Astrocyte (in vitro differentiated cells and primary cell): ENCODE results near the gene ENKUR.

ENCODE experiments used
- EZH2 ChIP-seq: IDR thresholded peaks from 2 replicates; pipeline ENCODE4 v1.6.1; 2012; ENCODE audit warnings: mild to moderate bottlenecking, low read length, inconsistent platforms; ENCODE audit not compliant: insufficient read depth
- TF ChIP-seq, protein P1 (sequence below): IDR thresholded peaks from 2 replicates; pipeline ENCODE4 v1.5.1; 2011; ENCODE audit warnings: low read depth, mild to moderate bottlenecking, inconsistent platforms, low read length, moderate library complexity; ENCODE audit not compliant: insufficient read depth

DNA sequence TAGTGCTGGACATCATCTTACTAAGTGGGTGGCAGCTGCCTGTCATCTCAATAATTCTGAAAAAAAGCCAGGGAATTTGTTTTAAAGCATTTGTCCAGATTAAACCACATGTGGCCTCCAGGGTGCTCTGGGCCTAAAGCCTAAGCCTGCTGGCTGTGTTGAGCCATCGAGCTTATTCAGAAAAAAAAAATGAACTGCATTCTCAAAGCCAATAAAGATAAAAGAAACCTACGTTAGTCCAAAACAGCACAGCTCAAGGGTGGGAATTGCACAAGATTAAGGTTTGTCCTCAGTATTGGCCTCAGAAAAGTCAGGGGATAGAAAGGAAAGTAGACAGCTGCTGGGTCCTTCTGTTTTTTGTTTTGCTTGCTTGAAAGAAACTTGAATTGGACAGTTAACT, 41.0 kb downstream of the ENKUR start:
- TF ChIP-seq, protein P1, sequence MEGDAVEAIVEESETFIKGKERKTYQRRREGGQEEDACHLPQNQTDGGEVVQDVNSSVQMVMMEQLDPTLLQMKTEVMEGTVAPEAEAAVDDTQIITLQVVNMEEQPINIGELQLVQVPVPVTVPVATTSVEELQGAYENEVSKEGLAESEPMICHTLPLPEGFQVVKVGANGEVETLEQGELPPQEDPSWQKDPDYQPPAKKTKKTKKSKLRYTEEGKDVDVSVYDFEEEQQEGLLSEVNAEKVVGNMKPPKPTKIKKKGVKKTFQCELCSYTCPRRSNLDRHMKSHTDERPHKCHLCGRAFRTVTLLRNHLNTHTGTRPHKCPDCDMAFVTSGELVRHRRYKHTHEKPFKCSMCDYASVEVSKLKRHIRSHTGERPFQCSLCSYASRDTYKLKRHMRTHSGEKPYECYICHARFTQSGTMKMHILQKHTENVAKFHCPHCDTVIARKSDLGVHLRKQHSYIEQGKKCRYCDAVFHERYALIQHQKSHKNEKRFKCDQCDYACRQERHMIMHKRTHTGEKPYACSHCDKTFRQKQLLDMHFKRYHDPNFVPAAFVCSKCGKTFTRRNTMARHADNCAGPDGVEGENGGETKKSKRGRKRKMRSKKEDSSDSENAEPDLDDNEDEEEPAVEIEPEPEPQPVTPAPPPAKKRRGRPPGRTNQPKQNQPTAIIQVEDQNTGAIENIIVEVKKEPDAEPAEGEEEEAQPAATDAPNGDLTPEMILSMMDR = no peak
- no peak for TF ChIP-seq EZH2
